HepG2 (cell line): Measurements from ENCODE around the gene ARFGAP2. TPM values are rescaled to one million over a fixed set of nuclear protein-coding genes. Genes with fewer than 3 reads are reported as not detected.

ENCODE experiments used
- GMEB2 ChIP-seq: IDR thresholded peaks from 2 replicates; pipeline ENCODE4 v1.6.1; 2016; ENCODE audit warnings: missing biosample characterization, missing genetic modification reagents, low read depth
- KDM5B ChIP-seq: sonication (generic); formaldehyde crosslinking; IDR thresholded peaks from 2 replicates; pipeline ENCODE4 v1.4.0; 2020; ENCODE audit warnings: missing genetic modification reagents, mild to moderate bottlenecking, borderline replicate concordance
- MIXL1 ChIP-seq: IDR thresholded peaks from 2 replicates; pipeline ENCODE4 v1.6.1; 2016
- NFE2 ChIP-seq: sonication (generic); formaldehyde crosslinking; IDR thresholded peaks from 2 replicates; pipeline ENCODE4 v1.4.0; 2020; ENCODE audit warnings: missing genetic modification reagents
- NR0B2 ChIP-seq: sonication (generic); formaldehyde crosslinking; IDR thresholded peaks from 2 replicates; pipeline ENCODE4 v1.4.0; 2020; ENCODE audit warnings: mild to moderate bottlenecking, missing genetic modification reagents
- NR2C2 ChIP-seq: sonication (generic); formaldehyde crosslinking; IDR thresholded peaks from 2 replicates; pipeline ENCODE4 v1.4.0; 2020; ENCODE audit warnings: missing genetic modification reagents, mild to moderate bottlenecking, moderate library complexity, borderline replicate concordance
- SAP130 ChIP-seq: IDR thresholded peaks from 2 replicates; pipeline ENCODE4 v1.6.1; 2016; ENCODE audit warnings: low read depth
- SRY ChIP-seq: sonication (generic); formaldehyde crosslinking; IDR thresholded peaks from 2 replicates; pipeline ENCODE4 v1.8.0; 2022; ENCODE audit warnings: mild to moderate bottlenecking, missing genetic modification reagents
- ZEB1 ChIP-seq: IDR thresholded peaks from 2 replicates; pipeline ENCODE4 v1.6.1; 2012; ENCODE audit warnings: mild to moderate bottlenecking, low read depth, inconsistent platforms; ENCODE audit not compliant: insufficient replicate concordance
- ZNF235 ChIP-seq: sonication (generic); formaldehyde crosslinking; IDR thresholded peaks from 2 replicates; pipeline ENCODE4 v1.8.1; 2023; ENCODE audit warnings: mild to moderate bottlenecking, missing genetic modification reagents, borderline replicate concordance
- ZNF281 ChIP-seq: sonication (generic); formaldehyde crosslinking; IDR thresholded peaks from 2 replicates; pipeline ENCODE4 v1.4.0; 2020; ENCODE audit warnings: missing genetic modification reagents, borderline replicate concordance
- ZNF512B ChIP-seq: sonication (generic); formaldehyde crosslinking; IDR thresholded peaks from 2 replicates; pipeline ENCODE4 v1.5.1; 2020; ENCODE audit warnings: missing genetic modification reagents, mild to moderate bottlenecking, borderline replicate concordance
- ZNF598 ChIP-seq: sonication (generic); formaldehyde crosslinking; IDR thresholded peaks from 2 replicates; pipeline ENCODE4 v1.5.1; 2020; ENCODE audit warnings: mild to moderate bottlenecking, missing genetic modification reagents, borderline replicate concordance
- polyA plus RNA-seq, 8 experiments: library from polyadenylated mRNA; depleted of rRNA in 3 of 8; stranded (reverse) in 7 of 8; unstranded in 1 of 8; fragments of >200 nt; fragmentation: Illumina TruSeq in 4 of 8; extraction: Trizol in 4 of 8; gene quantifications; 2 replicates each; pipeline versions ENCODE4 v1.2.1 to v1.2.3, GENCODE V29; 2011 to 2016; ENCODE audit warnings: low read depth in 4 of 8, missing spikeins in 1 of 8, mixed read lengths in 1 of 8; ENCODE audit not compliant: insufficient read depth in 1 of 8
- total RNA-seq, 5 experiments: library from RNA; depleted of rRNA; stranded (reverse); fragments of >200 nt; fragmentation: Illumina TruSeq; extraction: Trizol; gene quantifications; 2 replicates each; pipeline ENCODE4 v1.2.3, GENCODE V29; 2016; ENCODE audit warnings: low read depth in 1 of 5
- TF ChIP-seq, protein P1 (sequence below): sonication (generic); formaldehyde crosslinking; IDR thresholded peaks from 2 replicates; pipeline ENCODE4 v1.4.0; 2020; ENCODE audit warnings: mild to moderate bottlenecking, missing genetic modification reagents
- TF ChIP-seq, protein P2 (sequence below): sonication (generic); formaldehyde crosslinking; IDR thresholded peaks from 2 replicates; pipeline ENCODE4 v1.5.0; 2020; ENCODE audit warnings: mild to moderate bottlenecking, missing genetic modification reagents

Gene ARFGAP2
- total and polyA plus RNA-seq, 2 of the 13 experiments (the other 11 are each of a cell fraction or from before 2014, with no cell fraction given) = 32.3 to 75.3 TPM

GRCh38 chr11:47215366-47215910 is 38.8 kb upstream of the ARFGAP2 start (continued):
- TF ChIP-seq NR2C2 (CRISPR knock-in tag) (0 out of 2 replicates have a peak, but pooled peaks have one; percentile 21), NFE2 (CRISPR knock-in tag) (0 out of 2 replicates have a peak, but pooled peaks have one; percentile 4), NR0B2 (CRISPR knock-in tag) (peak; percentile 73; the same call in 1 of the 2 replicates), SAP130 (CRISPR knock-in tag) (peak; percentile 32; the same call in 1 of the 2 replicates), ZNF235 (CRISPR knock-in tag) (0 out of 2 replicates have a peak, but pooled peaks have one; percentile 11), MIXL1 (CRISPR knock-in tag) (0 out of 2 replicates have a peak, but pooled peaks have one; percentile 2), GMEB2 (CRISPR knock-in tag) (no peak), ZEB1 (peak; percentile 62), ZNF598 (0 out of 2 replicates have a peak, but pooled peaks have one; percentile 16), ZNF281 (peak; percentile 26; the same call in 1 of the 2 replicates), SRY (CRISPR knock-in tag) (peak; percentile 76; the same call in 1 of the 2 replicates), KDM5B (CRISPR knock-in tag) (no peak), ZNF512B (0 out of 2 replicates have a peak, but pooled peaks have one; percentile 59)
- TF ChIP-seq, protein P1, sequence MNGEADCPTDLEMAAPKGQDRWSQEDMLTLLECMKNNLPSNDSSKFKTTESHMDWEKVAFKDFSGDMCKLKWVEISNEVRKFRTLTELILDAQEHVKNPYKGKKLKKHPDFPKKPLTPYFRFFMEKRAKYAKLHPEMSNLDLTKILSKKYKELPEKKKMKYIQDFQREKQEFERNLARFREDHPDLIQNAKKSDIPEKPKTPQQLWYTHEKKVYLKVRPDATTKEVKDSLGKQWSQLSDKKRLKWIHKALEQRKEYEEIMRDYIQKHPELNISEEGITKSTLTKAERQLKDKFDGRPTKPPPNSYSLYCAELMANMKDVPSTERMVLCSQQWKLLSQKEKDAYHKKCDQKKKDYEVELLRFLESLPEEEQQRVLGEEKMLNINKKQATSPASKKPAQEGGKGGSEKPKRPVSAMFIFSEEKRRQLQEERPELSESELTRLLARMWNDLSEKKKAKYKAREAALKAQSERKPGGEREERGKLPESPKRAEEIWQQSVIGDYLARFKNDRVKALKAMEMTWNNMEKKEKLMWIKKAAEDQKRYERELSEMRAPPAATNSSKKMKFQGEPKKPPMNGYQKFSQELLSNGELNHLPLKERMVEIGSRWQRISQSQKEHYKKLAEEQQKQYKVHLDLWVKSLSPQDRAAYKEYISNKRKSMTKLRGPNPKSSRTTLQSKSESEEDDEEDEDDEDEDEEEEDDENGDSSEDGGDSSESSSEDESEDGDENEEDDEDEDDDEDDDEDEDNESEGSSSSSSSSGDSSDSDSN (CRISPR knock-in tag) = peak; percentile 41; the same call in 1 of the 2 replicates
- TF ChIP-seq, protein P2, sequence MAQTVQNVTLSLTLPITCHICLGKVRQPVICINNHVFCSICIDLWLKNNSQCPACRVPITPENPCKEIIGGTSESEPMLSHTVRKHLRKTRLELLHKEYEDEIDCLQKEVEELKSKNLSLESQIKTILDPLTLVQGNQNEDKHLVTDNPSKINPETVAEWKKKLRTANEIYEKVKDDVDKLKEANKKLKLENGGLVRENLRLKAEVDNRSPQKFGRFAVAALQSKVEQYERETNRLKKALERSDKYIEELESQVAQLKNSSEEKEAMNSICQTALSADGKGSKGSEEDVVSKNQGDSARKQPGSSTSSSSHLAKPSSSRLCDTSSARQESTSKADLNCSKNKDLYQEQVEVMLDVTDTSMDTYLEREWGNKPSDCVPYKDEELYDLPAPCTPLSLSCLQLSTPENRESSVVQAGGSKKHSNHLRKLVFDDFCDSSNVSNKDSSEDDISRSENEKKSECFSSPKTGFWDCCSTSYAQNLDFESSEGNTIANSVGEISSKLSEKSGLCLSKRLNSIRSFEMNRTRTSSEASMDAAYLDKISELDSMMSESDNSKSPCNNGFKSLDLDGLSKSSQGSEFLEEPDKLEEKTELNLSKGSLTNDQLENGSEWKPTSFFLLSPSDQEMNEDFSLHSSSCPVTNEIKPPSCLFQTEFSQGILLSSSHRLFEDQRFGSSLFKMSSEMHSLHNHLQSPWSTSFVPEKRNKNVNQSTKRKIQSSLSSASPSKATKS (CRISPR knock-in tag) = no peak
